ENCODE results near the gene NTM. TPM values are rescaled to one million over a fixed set of nuclear protein-coding genes. Genes with fewer than 3 reads are reported as not detected.

Gene NTM
- total and polyA plus RNA-seq, 9 donors = 0.16 to 8.5 (median 0.55) TPM; not detected in 3

- Histone ChIP-seq H3K36me3 (no peaks in the 10 kb centered on the region), H3K27me3 (no peaks in the 10 kb centered on the region), H3K9me3 (no peaks in the 10 kb centered on the region), H3K4me3 (no peak overlapping the region), H3K4me1 (ENCODE audit: insufficient read depth) (no peaks in the 10 kb centered on the region), H3K27ac (no peak overlapping the region)
- TF ChIP-seq EP300 (IDR thresholded peaks at IDR 0.05) (no peak), POLR2A (IDR thresholded peaks at IDR 0.05) (no peak), CTCF (IDR thresholded peaks at IDR 0.05) (no peak)
- WGBS, 3 donors = 59 to 79% (median 76%) methylated on average over 2 of the region's 2 CpGs
- DNase-seq = no peak
- intact Hi-C loops (cut with DNase I) = no loop called here
Measured at GRCh38 chr11:131353766-131354165, 16.6 kb upstream of the NTM start.

GRCh38 chr11:131354251-131354701 is 16.1 kb upstream of the NTM start:
- no peaks in the 10 kb centered on the region for H3K4me1 ChIP-seq (ENCODE audit: insufficient read depth)
- intact Hi-C loops (cut with DNase I) = no loop called here

GRCh38 chr11:131356206-131356605 is 14.2 kb upstream of the NTM start:
- H3K27ac ChIP-seq = no peak overlapping the region
- H3K4me1 ChIP-seq (ENCODE audit: insufficient read depth) = no peaks in the 10 kb centered on the region
- H3K4me3 ChIP-seq = no peak overlapping the region
- WGBS, 3 donors = 87 to 90% (median 87%) methylated on average over 6 of the region's 6 CpGs
- TF ChIP-seq EP300 (IDR thresholded peaks at IDR 0.05) = no peak
- TF ChIP-seq POLR2A (IDR thresholded peaks at IDR 0.05) = no peak
- no peak for TF ChIP-seq CTCF (IDR thresholded peaks at IDR 0.05)
- DNase-seq = no peak
- no peaks in the 10 kb centered on the region for H3K27me3 ChIP-seq
- intact Hi-C loops (cut with DNase I) = no loop called here
- no peaks in the 10 kb centered on the region for H3K36me3 ChIP-seq
- no peaks in the 10 kb centered on the region for H3K9me3 ChIP-seq

More at GRCh38 chr11:131354251-131354701, 16.1 kb upstream of the NTM start:
- no peaks in the 10 kb centered on the region for H3K9me3 ChIP-seq
- no peaks in the 10 kb centered on the region for H3K27me3 ChIP-seq
- no peak overlapping the region for H3K4me3 ChIP-seq
- H3K36me3 ChIP-seq = no peaks in the 10 kb centered on the region
- no peak overlapping the region for H3K27ac ChIP-seq
- DNase-seq = no peak
- TF ChIP-seq CTCF (IDR thresholded peaks at IDR 0.05) = no peak
- no peak for TF ChIP-seq EP300 (IDR thresholded peaks at IDR 0.05)
- TF ChIP-seq POLR2A (IDR thresholded peaks at IDR 0.05) = no peak
- 56 to 66% (median 59%) methylated on average over 5 of the region's 5 CpGs for WGBS, 3 donors

- TF ChIP-seq POLR2A (IDR thresholded peaks at IDR 0.05) = no peak
- no peak for TF ChIP-seq EP300 (IDR thresholded peaks at IDR 0.05)
- no peak for TF ChIP-seq CTCF (IDR thresholded peaks at IDR 0.05)
- no peak for DNase-seq
- no peaks in the 10 kb centered on the region for H3K9me3 ChIP-seq
- no peak overlapping the region for H3K27ac ChIP-seq
- intact Hi-C loops (cut with DNase I) = no loop called here
- no peaks in the 10 kb centered on the region for H3K36me3 ChIP-seq
- no peak overlapping the region for H3K4me3 ChIP-seq
- no peaks in the 10 kb centered on the region for H3K4me1 ChIP-seq (ENCODE audit: insufficient read depth)
- H3K27me3 ChIP-seq = no peaks in the 10 kb centered on the region
- 53 to 61% (median 58%) methylated on average over 4 of the region's 4 CpGs for WGBS, 3 donors
Measured at GRCh38 chr11:131365329-131365930, 5.0 kb upstream of the NTM start.
